KG1 (cell line): Measurements from ENCODE around the gene MCRIP2.

ENCODE experiments used
- DNase-seq: peaks from one replicate; lab custom pipeline; 2025; lab: John Stamatoyannopoulos, UW

The MCRIP2 gene

GRCh38 chr16:670485-671352 is 29.1 kb downstream of the MCRIP2 start:
- DNase-seq = no peak

- no peak for DNase-seq
Measured at GRCh38 chr16:671353-672131, 29.9 kb downstream of the MCRIP2 start.

GRCh38 chr16:672371-672770 is 30.7 kb downstream of the MCRIP2 start:
- no peak for DNase-seq

GRCh38 chr16:672851-673250 is 31.2 kb downstream of the MCRIP2 start:
- no peak for DNase-seq

- DNase-seq = no peak
Measured at GRCh38 chr16:673399-673991, 31.9 kb downstream of the MCRIP2 start.

- no peak for DNase-seq
Measured at GRCh38 chr16:674214-674881, 32.7 kb downstream of the MCRIP2 start.

- DNase-seq = no peak
Measured at GRCh38 chr16:674968-675883, 33.6 kb downstream of the MCRIP2 start, which contains the start of gene RHBDL1. TSS of gene RHBDL1 (plus strand) at chr16:675671. CDS start at chr16:675791, 120 bp downstream.

GRCh38 chr16:675884-676564 is 34.4 kb downstream of the MCRIP2 start:
- DNase-seq = no peak

GRCh38 chr16:676565-676902 is 34.9 kb downstream of the MCRIP2 start:
- no peak for DNase-seq

GRCh38 chr16:676913-677312 is 35.3 kb downstream of the MCRIP2 start:
- no peak for DNase-seq

GRCh38 chr16:677316-678190 is 35.9 kb downstream of the MCRIP2 start:
- no peak for DNase-seq

- DNase-seq = no peak
Measured at GRCh38 chr16:678209-678857, 36.7 kb downstream of the MCRIP2 start.

GRCh38 chr16:678858-679813 is 37.5 kb downstream of the MCRIP2 start:
- DNase-seq = no peak

GRCh38 chr16:679814-680624 is 38.4 kb downstream of the MCRIP2 start, which contains the start of gene STUB1:
TSS of gene STUB1 (plus strand) at chr16:680410. CDS start at chr16:680526, 116 bp downstream.
- DNase-seq = peak; percentile 61

- DNase-seq = no peak
Measured at GRCh38 chr16:680625-680945, 39.0 kb downstream of the MCRIP2 start.

- peak; percentile 4 for DNase-seq
Measured at GRCh38 chr16:680967-681745, 39.5 kb downstream of the MCRIP2 start.
